Heart right ventricle (tissue), 16 donors: ENCODE results near the gene CRYGS. TPM values are rescaled to one million over a fixed set of nuclear protein-coding genes. Genes with fewer than 3 reads are reported as not detected.
"Not testable (repeated sequence)": the region's sequence is repeated elsewhere in the genome, so short reads cannot be mapped to it uniquely, and the experiment has no call there.

Experiments used
- ATAC-seq, 8 donors: fragments of 200-7000 bp; cut with Tn5 transposase; one replicate each; pipeline ENCODE4 v1.9.1; 2020; ENCODE audit warnings: mild to moderate bottlenecking in 8 of 8, moderate library complexity in 8 of 8, moderate number of reproducible peaks in 1 of 8
- DNase-seq, 2 donors: peaks; one replicate each; pipeline ENCODE4 v3.0.0-alpha.2; 2020
- H3K27ac ChIP-seq, 10 donors: fragments of 200-600 bp; sonication (generic) in 2 of 10; one replicate each; pipeline versions ENCODE4 v1.5.0 to v1.8.0; 2020 to 2022; ENCODE audit warnings: mild to moderate bottlenecking in 3 of 10
- H3K27me3 ChIP-seq, 7 donors: fragments of 200-600 bp; one replicate each; pipeline ENCODE4 v1.8.0; 2021 to 2022; ENCODE audit warnings: mild to moderate bottlenecking in 2 of 7
- H3K36me3 ChIP-seq, 9 donors: fragments of 200-600 bp; sonication (generic) in 1 of 9; one replicate each; pipeline versions ENCODE4 v1.5.0 to v1.8.0; 2020 to 2022; ENCODE audit warnings: mild to moderate bottlenecking in 2 of 9
- H3K4me1 ChIP-seq, 9 donors: fragments of 200-600 bp; sonication (generic) in 1 of 9; one replicate each; pipeline versions ENCODE4 v1.5.0 to v1.8.0; 2020 to 2022; ENCODE audit warnings: mild to moderate bottlenecking in 4 of 9
- H3K4me3 ChIP-seq, 10 donors: fragments of 200-600 bp; sonication (generic) in 2 of 10; one replicate each; pipeline versions ENCODE4 v1.5.0 to v1.8.0; 2020 to 2022; ENCODE audit warnings: mild to moderate bottlenecking in 7 of 10, moderate library complexity in 2 of 10
- H3K9me3 ChIP-seq, 11 donors: fragments of 200-600 bp in 10 of 11; sonication (generic) in 2 of 11; one replicate each; pipeline versions ENCODE4 v1.5.0 to v1.8.0; 2013 to 2022; ENCODE audit warnings: mild to moderate bottlenecking in 2 of 11, control low read depth in 1 of 11, moderate library complexity in 1 of 11
- CTCF ChIP-seq, 9 donors: fragments of 200-600 bp; sonication (generic) in 2 of 9; IDR thresholded peaks; one replicate each; pipeline versions ENCODE4 v1.5.0 to v1.8.0; 2021 to 2022; ENCODE audit warnings: antibody characterized with exemption in 9 of 9, mild to moderate bottlenecking in 5 of 9, moderate library complexity in 1 of 9
- WGBS, 2 donors: extraction: QIAGEN DNeasy Blood & Tissue Kit; methylation state at CpG; one replicate each; pipeline ENCODE4 v1.1.7; 2013; ENCODE audit warnings: inconsistent platforms in 1 of 2; 5-methylcytosine and 5-hydroxymethylcytosine counted together
- intact Hi-C, 10 donors: fragments of 100-400 bp; cut with DNase I; formaldehyde crosslinking; loops; one replicate each; pipeline versions ENCODE4 v1.11.1 to v1.14.2; 2022
- polyA plus RNA-seq, 2 donors: library from polyadenylated mRNA; stranded (reverse); fragments of 200-250 nt; gene quantifications; one replicate each; pipeline ENCODE4 v1.2.3, GENCODE V29; 2013
- total RNA-seq, 10 donors: library from RNA; stranded (reverse); fragmentation: NEBNext Ultra II Directional in 3 of 10; extraction: Animal tissue kit (Norgen Biotek cat#: 25700) in 3 of 10; gene quantifications; one replicate each; pipeline versions ENCODE4 v1.2.1 to v1.2.4, GENCODE V29; 2021 to 2023
- donor health status: Arrhythmogenic right ventricular cardiomyopathy.
- donor health status: ischemic (EF 13 %, LVEDD 7.1; RV severe dilation, severe dysfunction).
- donor health status: healthy with polysubstance abuse.
- donor health status: DM: no; HTN: yes; CAD: no.
- donor health status: DM: no; HTN: no; CAD: no.
- donor health status: ischemic (EF 25% LVEDD 6.9; RV normal size, moderate dysfunction).
- donor health status: ischemic (EF 25% LVEDD 5.7; RV mildly dilated, moderate dysfunction).
- donor health status: healthy.
- donor health status: DM: yes; HTN: yes; CAD: no.
- donor health status: Ischemic cardiomyopathy.
- donor health status: ischemic (EF 35%, LVEDD 5.7; RV mildly dilated, moderate dysfunction).
- donor health status: nonischemic (EF 11% LVEDD 7.7; RV severe dilation, severe dysfunction).
- donor health status: DM: yes; HTN: yes; CAD: no.
- donor health status: PGD.
- donor health status: ischemic (EF 29% LVEDD 5.4; RV normal size, mild dysfunction).
- donor health status: nonischemic (EF 23%, LVEDD 6.1; RV moderate dilation, normal function).

CRYGS gene
- total and polyA plus RNA-seq, 12 donors, result 0.28 to 8.9 (median 1.1) TPM

- no peak overlapping the region for H3K27ac ChIP-seq
- no peak for DNase-seq
- H3K27me3 ChIP-seq, result no peaks in the 10 kb centered on the region
- 61 to 63% methylated on average over 5 of the region's 5 CpGs for WGBS, 2 donors
- no peak overlapping the region for H3K4me3 ChIP-seq
- H3K9me3 ChIP-seq, result no peaks in the 10 kb centered on the region
- ATAC-seq, result no peak
- H3K36me3 ChIP-seq, result peaks cover 0 to 20% (median 10%) of the 10 kb centered on the region in 9 donors
- intact Hi-C loops, result no loop called here
- TF ChIP-seq CTCF (IDR thresholded peaks at IDR 0.05), result no peak
- peaks cover 0 to 6% (median 0%) of the 10 kb centered on the region in 9 donors for H3K4me1 ChIP-seq
These were observed 45.8 kb upstream of the CRYGS start for GRCh38 chr3:186589856-186590579.

- DNase-seq, result no peak
- peak in 5 of 9 donors; percentile 13 to 31 (median 22) for TF ChIP-seq CTCF (IDR thresholded peaks at IDR 0.05)
- Histone ChIP-seq H3K27ac (no peak overlapping the region), H3K27me3 (no peaks in the 10 kb centered on the region), H3K9me3 (no peaks in the 10 kb centered on the region), H3K4me1 (peaks cover 0 to 4% (median 0%) of the 10 kb centered on the region in 9 donors), H3K36me3 (peaks cover 0 to 29% (median 14%) of the 10 kb centered on the region in 9 donors), H3K4me3 (no peak overlapping the region)
- intact Hi-C loops, result no loop called here
- no peak for ATAC-seq
- 32 to 39% methylated on average over 3 of the region's 3 CpGs for WGBS, 2 donors
These were observed 44.9 kb upstream of the CRYGS start for GRCh38 chr3:186589121-186589520.

- Histone ChIP-seq H3K9me3 (no peaks in the 10 kb centered on the region), H3K4me1 (peaks cover 0 to 4% (median 0%) of the 10 kb centered on the region in 9 donors), H3K27ac (no peak overlapping the region), H3K4me3 (no peak overlapping the region), H3K36me3 (peaks cover 0 to 34% (median 17%) of the 10 kb centered on the region in 9 donors), H3K27me3 (no peaks in the 10 kb centered on the region)
- DNase-seq (no peak), ATAC-seq (no peak)
- WGBS, 2 donors, result 70 to 77% methylated on average over 2 of the region's 2 CpGs
- no peak for TF ChIP-seq CTCF (IDR thresholded peaks at IDR 0.05)
- intact Hi-C loops, result no loop called here
These were observed 44.5 kb upstream of the CRYGS start for GRCh38 chr3:186588632-186589031.

GRCh38 chr3:186587183-186587582, 43.0 kb upstream of the CRYGS start:
- no peak for DNase-seq
- no peak for ATAC-seq
- no peak for TF ChIP-seq CTCF (IDR thresholded peaks at IDR 0.05)
- H3K27me3 ChIP-seq, result no peaks in the 10 kb centered on the region
- H3K27ac ChIP-seq, result no peak overlapping the region
- peaks cover 0 to 4% (median 0%) of the 10 kb centered on the region in 9 donors for H3K4me1 ChIP-seq
- intact Hi-C loops, result no loop called here
- H3K9me3 ChIP-seq, result no peaks in the 10 kb centered on the region
- no peak overlapping the region for H3K4me3 ChIP-seq
- H3K36me3 ChIP-seq, result peaks cover 0 to 48% (median 30%) of the 10 kb centered on the region in 9 donors

- H3K4me3 ChIP-seq, H3K27me3 ChIP-seq, H3K27ac ChIP-seq, ATAC-seq, H3K9me3 ChIP-seq, H3K4me1 ChIP-seq, intact Hi-C loops, DNase-seq: not testable (repeated sequence)
- 81 to 85% methylated on average over 7 to 9 of the region's 9 CpGs for WGBS, 2 donors
- H3K36me3 ChIP-seq, result peaks cover 0 to 57% (median 34%) of the 10 kb centered on the region in 9 donors
These were observed 42.1 kb upstream of the CRYGS start for GRCh38 chr3:186586245-186586644.
